Loucy (cell line): Measurements from ENCODE around the gene TOB2.
"Not testable (repeated sequence)": the region's sequence is repeated elsewhere in the genome, so short reads cannot be mapped to it uniquely, and the experiment has no call there.

Experiments used
- H2AFZ ChIP-seq: fragments of 200-600 bp; sonication (generic); 2 replicates; pipeline ENCODE4 v1.6.0; 2016; ENCODE audit warnings: antibody characterized with exemption, mild to moderate bottlenecking, low read length, moderate library complexity
- H3F3A ChIP-seq: fragments of 200-600 bp; 2 replicates; pipeline ENCODE4 v1.6.0; 2016; ENCODE audit warnings: antibody characterized with exemption, low read depth, mild to moderate bottlenecking
- H3K27me3 ChIP-seq: fragments of 200-600 bp; sonication (generic); 2 replicates; pipeline ENCODE4 v1.6.1; 2014; ENCODE audit warnings: low read length, mild to moderate bottlenecking; ENCODE audit not compliant: insufficient read depth, poor library complexity, severe bottlenecking
- H3K36me3 ChIP-seq: fragments of 200-600 bp; sonication (generic); 2 replicates; pipeline ENCODE4 v1.6.1; 2016; ENCODE audit warnings: low read length; ENCODE audit not compliant: insufficient read depth
- H3K4me1 ChIP-seq: fragments of 200-600 bp; sonication (generic); 2 replicates; pipeline ENCODE4 v1.5.1; 2014; ENCODE audit warnings: low read length, mild to moderate bottlenecking; ENCODE audit not compliant: insufficient read depth, poor library complexity, severe bottlenecking
- H3K4me2 ChIP-seq: fragments of 200-600 bp; sonication (generic); 2 replicates; pipeline ENCODE4 v1.6.0; 2014; ENCODE audit warnings: antibody characterized with exemption, low read length, low read depth, mild to moderate bottlenecking; ENCODE audit not compliant: poor library complexity, severe bottlenecking
- H3K4me3 ChIP-seq: fragments of 200-600 bp; sonication (generic); 2 replicates; pipeline ENCODE4 v1.5.1; 2014; ENCODE audit warnings: low read length, mild to moderate bottlenecking, mixed read lengths; ENCODE audit not compliant: poor library complexity, severe bottlenecking
- H3K79me2 ChIP-seq: fragments of 200-600 bp; sonication (generic); 2 replicates; pipeline ENCODE4 v1.6.1; 2014; ENCODE audit warnings: low read length; ENCODE audit not compliant: insufficient read depth
- H3K9ac ChIP-seq: fragments of 200-600 bp; sonication (generic); 2 replicates; pipeline ENCODE4 v1.6.0; 2014; ENCODE audit warnings: mild to moderate bottlenecking, low read depth, low read length, moderate library complexity; ENCODE audit not compliant: poor library complexity, severe bottlenecking
- H3K9me2 ChIP-seq: fragments of 200-600 bp; sonication (generic); replicated peaks from 2 replicates; pipeline ENCODE4 v1.6.1; 2016; ENCODE audit warnings: low read depth, low read length, mixed read lengths
- H3K9me3 ChIP-seq: fragments of 200-600 bp; sonication (generic); 2 replicates; pipeline ENCODE4 v1.6.1; 2014; ENCODE audit warnings: mild to moderate bottlenecking, antibody characterized with exemption, low read length, low read depth; ENCODE audit not compliant: insufficient read depth
- H4K20me1 ChIP-seq: fragments of 200-600 bp; sonication (generic); 2 replicates; pipeline ENCODE4 v1.6.0; 2014; ENCODE audit warnings: antibody characterized with exemption, low read length, mild to moderate bottlenecking; ENCODE audit not compliant: insufficient read depth, poor library complexity, severe bottlenecking
- CTCF ChIP-seq: fragments of 200-600 bp; sonication (generic); conservative IDR thresholded peaks from 2 replicates; pipeline ENCODE4 v1.5.1; 2014; ENCODE audit warnings: mild to moderate bottlenecking, antibody characterized with exemption, low read length
- EZH2phosphoT487 ChIP-seq: fragments of 200-600 bp; IDR thresholded peaks from 2 replicates; pipeline ENCODE4 v1.6.1; 2018; ENCODE audit warnings: antibody characterized with exemption, mild to moderate bottlenecking, moderate library complexity, borderline replicate concordance

The TOB2 gene

GRCh38 chr22:41405588-41405987, 41.0 kb downstream of the TOB2 start:
- H3K4me2 ChIP-seq, result no peak overlapping the region

DNA sequence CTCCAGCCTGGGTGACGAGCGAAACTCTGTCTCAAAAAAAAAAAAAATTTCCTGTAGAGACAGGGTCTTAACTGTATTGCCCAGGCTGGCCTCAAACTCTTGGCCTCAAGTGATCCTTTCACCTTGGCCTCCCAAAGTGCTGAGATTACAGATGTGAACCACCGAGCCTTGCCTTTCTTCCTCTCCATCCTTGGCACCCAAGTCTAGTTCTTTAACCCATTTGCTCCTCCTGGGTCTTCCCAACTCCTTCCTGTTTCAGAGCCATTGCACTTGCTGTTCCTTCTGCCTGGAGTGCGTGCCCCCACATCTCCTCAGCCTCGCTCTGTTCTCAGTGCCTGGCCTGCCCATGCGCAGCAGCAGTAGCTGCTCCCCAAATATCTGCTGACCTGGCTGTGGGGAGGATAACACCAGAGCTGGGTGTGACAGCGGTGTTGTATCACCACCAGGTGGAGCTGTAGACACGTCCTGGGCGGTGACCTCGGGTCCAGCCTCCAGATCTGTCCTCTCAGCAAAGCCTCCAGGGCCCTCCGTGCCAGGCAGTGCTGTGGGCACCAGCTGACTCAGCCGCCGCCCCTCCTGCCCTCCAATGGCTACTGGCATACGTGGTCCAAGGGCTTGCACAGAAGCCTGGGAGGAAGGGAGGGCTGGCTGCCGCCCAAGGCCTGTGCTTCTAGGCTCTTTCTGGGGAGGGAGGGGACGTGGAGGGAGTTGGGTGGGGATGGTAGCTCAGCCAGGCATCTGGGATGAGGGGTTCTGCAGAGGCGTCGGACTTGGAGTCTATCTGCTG, 42.9 kb downstream of the TOB2 start:
- H3K4me1 ChIP-seq, result peaks cover 4% of the 10 kb centered on the region

More at GRCh38 chr22:41405588-41405987, 41.0 kb downstream of the TOB2 start:
- TF ChIP-seq EZH2phosphoT487, result no peak
- Histone ChIP-seq H3K9me2 (no peaks in the 10 kb centered on the region), H4K20me1 (no peaks in the 10 kb centered on the region), H3K9me3 (no peaks in the 10 kb centered on the region), H3K4me3 (no peak overlapping the region), H2AFZ (no peak overlapping the region), H3K36me3 (no peaks in the 10 kb centered on the region), H3K9ac (no peak overlapping the region), H3K79me2 (no peaks in the 10 kb centered on the region), H3K4me1 (peaks cover 4% of the 10 kb centered on the region), H3K27me3 (no peaks in the 10 kb centered on the region), H3F3A (no peaks in the 10 kb centered on the region)

GRCh38 chr22:41402851-41403250, 43.8 kb downstream of the TOB2 start:
- H3K79me2 ChIP-seq, H3K27me3 ChIP-seq, H3F3A ChIP-seq, H3K4me2 ChIP-seq, H3K9ac ChIP-seq, H3K4me3 ChIP-seq, H3K4me1 ChIP-seq, H4K20me1 ChIP-seq, H3K9me2 ChIP-seq, H3K36me3 ChIP-seq, H2AFZ ChIP-seq, H3K9me3 ChIP-seq: not testable (repeated sequence)

More for the DNA sequence above, 42.9 kb downstream of the TOB2 start:
- no peaks in the 10 kb centered on the region for H3K27me3 ChIP-seq
- H3F3A ChIP-seq, result no peaks in the 10 kb centered on the region
- no peaks in the 10 kb centered on the region for H3K9me3 ChIP-seq
- no peaks in the 10 kb centered on the region for H4K20me1 ChIP-seq
- no peak for TF ChIP-seq EZH2phosphoT487
- TF ChIP-seq CTCF, result peak; percentile 97
- H3K9ac ChIP-seq, result no peak overlapping the region
- no peaks in the 10 kb centered on the region for H3K79me2 ChIP-seq
- peak overlapping the region; percentile 40 for H3K4me2 ChIP-seq
- H3K4me3 ChIP-seq, result peak overlapping the region; percentile 1
- H3K9me2 ChIP-seq, result no peaks in the 10 kb centered on the region
- peak overlapping the region; percentile 66; the same call in 1 of the 2 replicates for H2AFZ ChIP-seq
- H3K36me3 ChIP-seq, result no peaks in the 10 kb centered on the region

DNA sequence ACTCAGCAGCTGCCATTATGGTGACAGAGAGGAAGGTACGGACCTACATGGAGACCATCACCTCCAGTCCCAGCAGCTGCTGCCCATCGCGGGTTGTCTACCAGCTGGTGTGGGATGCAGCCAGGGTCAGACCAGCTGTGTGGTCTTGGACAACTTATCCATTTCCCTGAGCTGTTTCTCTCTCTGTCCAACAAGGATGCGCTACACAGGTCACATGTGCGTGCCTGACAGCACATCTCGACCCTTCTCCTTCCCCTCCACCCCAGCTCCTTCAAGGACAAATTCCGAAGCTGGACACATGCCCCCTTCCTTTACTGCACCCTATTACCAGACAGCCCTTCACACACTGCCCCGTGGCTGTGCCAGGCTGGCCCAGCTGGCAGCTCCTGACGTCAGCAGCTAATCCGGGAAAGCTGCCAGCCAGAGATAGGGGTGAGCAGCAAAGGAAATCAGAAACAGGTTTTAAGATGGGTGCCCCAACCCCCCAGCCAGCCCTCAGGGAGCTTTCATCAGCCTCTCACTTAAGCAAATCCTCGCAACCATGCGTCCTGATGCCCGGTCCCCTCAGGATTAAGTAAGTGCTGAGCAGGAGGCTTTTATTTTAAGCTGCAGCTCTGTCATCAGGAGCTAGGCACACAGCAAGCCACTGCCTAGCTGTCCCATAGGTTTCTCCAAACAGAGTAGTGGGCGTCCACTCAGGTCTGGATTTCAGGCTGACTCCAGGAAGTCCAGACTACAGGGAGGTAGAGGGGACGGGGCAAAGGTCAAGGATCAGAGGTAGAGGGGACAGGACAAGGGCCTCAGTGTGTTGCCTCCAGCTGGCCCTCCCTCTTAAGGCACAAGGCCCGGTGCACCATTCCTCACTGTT, 44.6 kb downstream of the TOB2 start:
- H3K4me3 ChIP-seq, result no peak overlapping the region
- H3F3A ChIP-seq, result no peaks in the 10 kb centered on the region
- no peaks in the 10 kb centered on the region for H3K79me2 ChIP-seq
- H3K9me2 ChIP-seq, result no peaks in the 10 kb centered on the region
- H3K36me3 ChIP-seq, result no peaks in the 10 kb centered on the region
- H3K9me3 ChIP-seq, result no peaks in the 10 kb centered on the region
- H2AFZ ChIP-seq, result no peak overlapping the region
- H4K20me1 ChIP-seq, result no peaks in the 10 kb centered on the region
- no peak for TF ChIP-seq EZH2phosphoT487
- TF ChIP-seq CTCF, result no peak
- no peaks in the 10 kb centered on the region for H3K27me3 ChIP-seq
- peaks cover 4% of the 10 kb centered on the region for H3K4me1 ChIP-seq
- H3K4me2 ChIP-seq, result no peak overlapping the region
- H3K9ac ChIP-seq, result no peak overlapping the region
